Umbilical cord (tissue), 2 donors: ENCODE results near the gene GSTO2. TPM values are rescaled to one million over a fixed set of nuclear protein-coding genes. Genes with fewer than 3 reads are reported as not detected.
A peak's percentile ranks its signal among the peaks of the same experiment; 100 is the strongest.

ENCODE experiments used
- DNase-seq: peaks from one replicate; pipeline ENCODE4 v3.0.0-alpha.2; 2015; ENCODE audit warnings: low spot score
- total RNA-seq: library from RNA; depleted of rRNA; stranded (reverse); fragments of >200 nt; gene quantifications from one replicate; pipeline ENCODE4 v1.2.3, GENCODE V29; 2014; ENCODE audit warnings: low replicate concordance; ENCODE audit not compliant: insufficient read depth

The GSTO2 gene
- total RNA-seq, 1 donor from 2014 or later: 1.2 TPM

DNA sequence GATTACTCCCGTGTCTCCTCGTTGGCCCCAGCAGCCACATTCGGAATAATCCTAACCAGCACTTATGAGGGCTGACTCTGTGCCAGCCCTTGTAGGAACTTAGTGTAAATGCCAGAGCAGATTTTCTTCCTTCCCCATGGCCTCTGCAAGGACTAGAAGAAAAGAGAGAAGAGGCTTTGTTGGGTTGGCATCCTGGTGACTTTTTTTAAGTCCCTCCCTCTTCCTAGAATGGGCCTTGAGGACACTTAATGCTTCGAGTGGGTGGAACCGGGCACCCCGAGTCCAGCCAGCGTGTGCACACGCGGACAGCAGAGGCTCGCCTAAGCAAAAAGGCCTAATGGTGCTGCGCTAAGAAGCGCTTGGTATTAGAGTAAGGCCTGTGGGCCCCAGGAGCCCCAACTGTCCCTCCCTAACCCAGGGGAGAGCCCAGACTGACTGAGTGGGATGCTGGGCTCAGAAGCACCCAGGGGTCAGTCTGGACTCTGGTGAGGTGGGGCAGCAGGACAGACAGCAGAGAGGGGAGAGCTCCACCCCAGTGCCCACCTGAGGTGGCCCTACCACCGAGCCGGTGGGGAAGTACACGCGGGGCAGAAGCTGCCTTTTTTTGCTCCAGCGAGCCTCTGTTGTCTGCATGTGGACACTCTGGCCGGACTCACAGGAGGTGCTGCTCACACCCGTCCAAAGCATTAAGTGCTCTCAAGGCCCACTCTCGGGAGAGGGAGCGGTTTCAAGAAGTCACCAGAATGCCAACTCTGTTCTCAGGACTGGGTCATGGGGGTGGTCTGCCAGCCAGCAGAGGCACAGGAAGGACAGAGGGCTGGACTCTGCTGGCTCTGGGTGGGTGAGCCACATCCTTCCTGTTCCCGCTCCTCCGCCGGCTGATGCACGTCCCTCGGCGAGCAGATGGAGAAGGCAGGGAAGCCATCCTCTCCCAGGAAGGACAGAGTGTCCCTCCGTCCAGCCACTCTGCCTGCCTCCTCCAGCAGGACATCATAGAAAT, 56.8 kb downstream of the GSTO2 start:
- peak; percentile 34 for DNase-seq

GRCh38 chr10:104326991-104327610, 58.1 kb downstream of the GSTO2 start:
- no peak for DNase-seq

DNA sequence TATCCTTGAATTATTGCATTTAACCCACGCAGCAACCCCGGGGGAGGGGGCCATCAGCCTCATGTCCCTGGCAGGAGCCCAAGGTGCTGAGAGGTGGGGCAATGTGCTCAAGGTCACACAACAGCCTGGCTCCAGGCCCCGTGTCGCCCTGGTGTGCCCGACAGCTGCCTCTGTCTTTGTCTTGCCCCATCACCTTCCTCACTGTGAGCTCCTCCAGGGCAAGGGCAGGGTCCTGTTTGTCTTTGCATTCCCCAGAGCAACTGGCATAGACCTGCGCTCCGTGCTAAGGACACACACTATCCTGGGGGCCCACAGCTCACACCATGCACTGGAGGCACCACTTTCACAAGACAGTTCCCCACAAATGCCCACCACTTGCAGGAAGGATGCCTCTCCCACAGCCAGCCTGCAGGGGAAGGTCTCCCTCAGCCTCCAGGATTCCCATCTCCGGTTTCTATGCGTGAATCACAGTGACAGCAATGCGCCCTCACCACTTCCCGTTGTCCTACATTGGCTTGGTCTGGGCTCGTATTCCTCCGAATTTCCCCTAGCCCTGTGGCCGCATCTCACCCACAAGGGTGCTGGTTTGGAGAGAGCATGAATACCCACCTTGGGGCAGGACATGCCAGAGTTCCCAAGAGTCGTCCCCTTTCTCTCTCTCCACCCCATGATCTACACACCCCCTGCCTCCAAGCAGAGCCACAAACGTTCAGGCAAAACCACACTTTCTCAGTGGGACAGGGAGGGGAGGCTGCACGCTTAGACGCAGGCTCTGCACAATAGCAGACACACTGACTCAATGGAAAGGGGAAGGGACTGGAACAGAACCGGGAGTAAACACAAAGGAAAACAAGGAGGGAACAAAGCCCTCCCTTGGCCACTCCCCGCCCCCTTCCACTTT, 59.0 kb downstream of the GSTO2 start:
- DNase-seq: peak; percentile 68

DNA sequence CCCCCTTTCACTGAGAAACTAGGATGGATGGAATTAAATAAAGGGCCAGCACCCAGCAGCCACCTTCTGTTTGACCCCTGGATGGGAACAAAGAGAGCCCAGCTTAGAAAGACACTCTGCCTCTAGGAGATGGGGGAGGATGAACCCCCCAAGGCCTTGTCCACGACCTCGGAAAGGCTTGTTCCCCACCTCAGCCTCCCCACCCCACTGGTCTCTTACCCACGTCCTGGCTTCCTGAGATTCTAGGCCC, 59.6 kb downstream of the GSTO2 start:
- DNase-seq: no peak

DNA sequence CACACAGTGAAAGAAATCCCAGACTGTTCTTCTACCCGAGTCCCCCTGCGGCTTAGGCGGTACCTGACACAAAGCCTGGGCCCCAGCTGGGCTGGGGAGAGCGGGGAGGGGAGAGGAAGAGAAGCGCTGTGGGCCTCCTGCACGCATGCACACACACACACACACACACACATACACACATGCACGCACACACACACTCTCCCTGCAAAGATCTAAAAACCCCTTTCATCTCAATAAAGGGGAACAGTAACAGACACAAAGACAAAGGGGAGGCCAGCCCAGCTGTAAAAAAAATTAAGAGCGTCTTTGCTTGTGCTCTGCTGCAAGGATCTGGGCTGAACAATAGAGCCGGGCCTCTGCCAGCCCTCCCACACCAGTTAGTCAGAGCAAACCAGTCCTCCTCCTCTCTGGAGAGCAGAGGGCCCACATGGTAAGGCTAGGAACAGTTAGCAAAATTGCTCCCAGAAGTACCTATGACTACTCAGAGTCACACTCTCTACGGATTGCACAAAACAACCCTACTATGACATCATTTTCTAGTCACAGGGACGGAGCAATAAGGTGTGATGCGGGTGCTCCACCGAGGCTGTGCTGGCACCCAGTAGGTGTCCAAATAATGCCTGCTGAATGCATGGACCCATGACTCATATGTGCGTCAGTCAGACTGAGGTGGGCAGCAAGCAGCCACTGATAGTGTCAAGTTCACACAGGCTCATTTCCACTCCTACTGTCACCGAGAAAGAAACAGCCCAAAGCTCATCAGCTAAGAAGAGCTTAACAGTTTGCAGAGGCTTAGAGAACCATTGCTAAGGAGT, 60.1 kb downstream of the GSTO2 start:
- peak; percentile 88 for DNase-seq

- DNase-seq: peak; percentile 33
Measured at GRCh38 chr10:104329735-104330134, 60.8 kb downstream of the GSTO2 start.

DNA sequence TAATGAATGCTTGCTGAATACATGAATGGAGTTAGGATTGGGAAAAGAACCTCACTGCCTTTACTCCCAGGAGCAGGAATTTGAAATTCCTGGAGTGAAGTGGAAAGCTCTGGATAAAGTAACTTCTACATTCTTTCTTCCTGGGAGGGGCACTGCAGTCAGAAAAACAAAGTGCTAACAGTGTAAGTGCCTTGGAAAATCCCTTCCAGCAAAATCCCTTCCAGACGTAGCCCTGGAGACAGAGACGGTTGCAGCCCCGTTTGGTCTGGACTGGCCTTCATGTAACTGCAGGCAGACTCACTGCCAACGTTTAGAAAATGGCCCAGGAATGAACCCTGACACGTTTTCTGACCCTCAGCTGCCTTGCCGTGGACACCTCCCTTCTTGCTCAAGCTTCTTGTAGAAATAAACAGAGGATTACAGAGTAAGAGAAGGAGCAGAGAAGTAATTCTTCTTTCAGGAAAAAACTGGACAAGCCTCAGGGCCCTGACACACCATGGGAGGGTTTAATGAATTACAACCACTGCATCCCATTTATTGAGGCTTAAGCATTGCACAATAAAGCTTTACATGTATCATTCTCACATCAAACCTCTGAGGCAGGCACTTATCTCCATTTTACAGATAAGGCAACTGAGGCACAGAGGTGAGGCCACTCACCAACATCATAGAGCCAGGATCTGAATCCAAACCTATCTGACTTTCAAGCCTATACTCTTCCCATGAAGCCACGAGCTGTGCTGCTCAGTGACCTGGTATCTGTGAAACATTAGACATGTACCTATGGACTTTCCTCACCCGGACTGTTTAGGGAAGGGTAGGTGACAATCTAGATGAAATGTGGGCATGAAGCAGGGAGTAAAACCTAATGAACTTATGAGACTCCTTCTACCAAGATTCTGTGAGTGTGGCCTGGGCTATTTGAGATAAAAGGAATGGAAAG, 61.5 kb downstream of the GSTO2 start:
- peak; percentile 98 for DNase-seq

DNA sequence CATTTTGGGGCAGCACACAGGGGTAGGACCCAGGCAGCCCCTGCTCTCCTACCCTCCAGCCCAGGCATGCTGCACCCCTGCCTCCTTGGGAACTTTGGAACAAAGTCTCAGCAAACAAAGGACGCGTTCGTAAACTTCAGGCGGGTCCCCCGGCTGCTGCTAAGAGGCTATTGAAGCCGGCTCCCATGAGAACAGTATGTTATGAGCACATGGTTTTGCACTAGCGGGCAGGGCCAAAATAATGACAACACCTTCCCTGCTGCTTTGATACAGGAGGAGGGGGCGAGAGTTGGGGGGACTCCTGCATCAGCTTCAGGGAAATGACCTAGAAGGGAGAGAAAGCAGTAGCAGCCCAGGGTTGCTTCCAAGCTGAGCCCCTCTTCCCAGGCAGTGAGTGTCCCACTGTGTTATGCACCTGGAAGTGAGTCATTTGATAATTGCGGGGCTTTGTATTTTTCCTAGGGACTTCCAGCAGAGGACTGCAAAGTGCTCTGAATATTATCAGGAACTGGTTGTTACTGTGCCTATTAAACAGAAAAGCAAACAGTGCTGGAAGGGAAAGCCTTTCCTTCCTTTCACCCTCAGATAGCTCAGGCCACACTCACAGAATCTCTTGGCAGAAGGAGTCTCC, 62.3 kb downstream of the GSTO2 start:
- DNase-seq: peak; percentile 71

DNA sequence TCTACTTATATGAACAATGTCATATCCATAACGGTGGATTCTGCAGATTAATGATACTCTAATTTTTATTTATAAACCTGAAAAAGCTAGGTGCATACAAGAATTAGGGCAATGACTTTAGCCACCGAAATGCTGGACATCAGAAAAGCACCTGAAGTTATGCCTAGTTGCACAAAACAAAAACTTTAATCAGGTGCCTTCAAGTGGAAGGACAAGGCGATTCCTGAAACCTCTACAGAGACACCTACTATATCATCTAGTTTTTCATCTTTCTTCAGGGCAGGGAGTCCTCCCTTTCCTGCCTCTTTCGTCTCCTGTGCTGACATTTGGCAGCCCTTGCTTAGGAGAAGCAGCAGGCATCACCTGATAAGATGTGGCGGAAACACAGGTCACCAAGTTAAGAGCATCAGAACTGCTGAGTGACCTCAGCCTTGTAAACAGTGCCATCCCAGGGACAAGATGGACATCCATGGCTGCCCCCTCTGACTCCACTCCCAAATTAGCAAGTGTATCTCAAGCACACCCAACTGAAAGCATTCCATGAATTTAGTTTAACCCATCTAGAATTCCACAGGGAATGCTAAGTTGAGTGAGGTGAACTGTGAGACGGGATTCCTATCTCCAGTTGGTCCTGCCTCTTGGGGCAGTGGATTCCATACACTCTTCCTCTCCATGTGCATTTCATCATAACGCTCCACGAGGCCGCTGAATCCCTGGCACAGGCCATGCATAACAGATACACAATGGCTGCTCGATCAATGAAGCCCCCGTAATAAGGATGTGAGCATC, 63.5 kb downstream of the GSTO2 start:
- DNase-seq: no peak

GRCh38 chr10:104333032-104333727, 64.2 kb downstream of the GSTO2 start:
- DNase-seq: no peak

DNA sequence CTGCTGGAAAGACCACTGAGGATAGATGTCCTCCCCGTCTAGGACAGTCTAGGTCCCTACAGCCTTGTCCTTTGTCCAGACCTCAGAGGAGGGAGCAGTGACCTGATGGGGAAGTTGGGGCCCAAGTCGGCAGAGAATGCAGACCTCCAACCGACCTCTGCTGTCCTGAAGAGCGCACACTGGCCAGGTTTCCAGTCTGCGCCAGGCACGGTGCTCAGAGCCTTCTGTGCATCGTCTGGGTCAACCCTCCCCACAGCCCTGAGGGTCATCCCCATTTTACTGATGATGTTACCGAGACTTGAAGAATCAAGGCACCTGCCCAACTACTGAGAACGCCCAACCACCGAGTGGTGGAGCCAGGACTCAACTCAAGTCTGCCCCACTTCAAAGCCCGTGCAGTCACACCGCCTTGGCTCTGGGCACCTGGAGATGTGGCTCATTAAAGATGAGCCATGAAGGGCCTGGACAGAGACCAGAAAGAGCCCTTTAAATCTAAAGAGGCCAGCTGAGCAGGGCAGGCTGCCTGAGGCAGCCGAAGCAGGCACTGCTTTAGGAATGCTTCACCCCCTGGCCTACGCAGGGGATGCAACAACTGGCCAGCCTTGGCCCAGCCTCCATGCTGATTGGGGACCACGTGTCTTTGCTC, 64.9 kb downstream of the GSTO2 start:
- no peak for DNase-seq

- no peak for DNase-seq
Measured at GRCh38 chr10:104334561-104334960, 65.6 kb downstream of the GSTO2 start.

- no peak for DNase-seq
Measured at GRCh38 chr10:104334965-104335650, 66.1 kb downstream of the GSTO2 start.

- DNase-seq: peak; percentile 46
Measured at GRCh38 chr10:104336821-104337467, 68.0 kb downstream of the GSTO2 start.

DNA sequence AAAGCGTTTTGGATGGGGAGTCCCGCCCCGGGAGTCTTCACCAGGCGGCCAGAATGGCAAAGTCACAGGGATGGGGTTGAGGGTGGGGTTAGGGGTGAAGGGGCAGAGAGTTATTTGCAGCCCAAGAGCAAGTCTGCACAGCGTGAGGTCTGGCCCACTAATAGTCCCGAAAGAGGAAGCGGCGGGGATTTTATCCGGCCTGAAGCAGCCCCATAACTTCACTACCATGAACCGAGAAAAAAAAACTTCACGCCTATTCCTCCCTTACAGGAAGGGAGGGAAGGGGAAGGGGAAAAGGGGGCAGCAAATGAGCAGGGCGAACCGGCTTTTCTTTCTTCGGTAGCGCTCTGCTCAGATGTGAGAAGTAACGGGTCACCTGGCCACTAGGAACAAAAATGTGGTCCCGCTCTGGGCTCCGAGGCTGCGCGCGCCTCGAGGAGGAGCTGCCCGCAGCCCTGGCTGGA, 68.6 kb downstream of the GSTO2 start:
- DNase-seq: peak; percentile 55

DNA sequence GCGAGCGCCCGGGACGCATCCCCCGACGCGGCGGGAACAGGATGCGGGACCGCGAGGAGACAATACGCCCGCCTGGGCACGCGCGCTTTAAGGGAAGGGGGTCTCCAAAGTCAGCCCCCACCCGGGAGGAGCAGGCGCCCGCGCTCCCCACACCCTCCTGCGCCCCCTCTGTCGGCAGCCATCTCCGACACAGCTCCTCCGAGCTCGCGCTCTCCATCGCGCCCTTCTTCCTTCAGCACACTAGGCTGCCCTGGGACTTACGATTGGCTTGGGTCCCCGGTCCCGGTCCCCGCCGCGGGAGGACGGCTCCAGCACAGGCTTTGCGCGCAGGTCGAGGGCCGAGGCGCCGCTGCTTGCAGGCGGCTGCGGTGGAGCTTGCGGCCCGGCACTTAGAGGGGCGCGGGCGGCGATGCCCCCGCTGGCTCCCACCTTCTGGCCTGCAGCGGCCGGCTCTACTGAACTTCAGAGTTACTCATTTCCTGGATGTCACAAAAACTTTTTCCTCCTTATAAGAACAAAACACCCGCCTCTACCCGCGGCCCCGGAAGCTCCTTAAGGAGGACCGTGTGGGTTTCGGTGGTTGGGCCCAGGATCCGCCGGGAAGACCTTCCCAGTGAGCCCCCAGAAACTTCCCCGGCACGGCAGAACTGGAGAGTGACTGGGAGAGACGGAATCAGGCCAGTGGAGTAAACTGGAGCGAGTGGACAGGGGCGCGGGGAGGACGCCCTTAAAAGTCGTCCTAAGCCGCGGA, 69.2 kb downstream of the GSTO2 start, which contains the start of gene ITPRIP:
ITPRIP (minus strand) TSS at position 481 of the 751 bp plus-strand sequence. CDS start 22,414 bp downstream, outside the sequence.
- peak; percentile 92 for DNase-seq
